GM08714 (cell line): ENCODE data around the gene PAPPA2.

Experiments
- H3K4me3 ChIP-seq: fragments of 200-500 bp; sonication (Bioruptor generic); 2 replicates; pipeline ENCODE4 v1.5.1; 2014; ENCODE audit warnings: mild to moderate bottlenecking, low read length, inconsistent platforms
- ZNF274 ChIP-seq: IDR thresholded peaks from 2 replicates; pipeline ENCODE4 v1.6.1; 2012; ENCODE audit warnings: mild to moderate bottlenecking, low read depth, low read length

Gene PAPPA2

GRCh38 chr1:176789571-176790090, 326.7 kb downstream of the PAPPA2 start:
- no peak for TF ChIP-seq ZNF274

GRCh38 chr1:176790786-176791185, 327.8 kb downstream of the PAPPA2 start:
- no peak overlapping the region for H3K4me3 ChIP-seq
- TF ChIP-seq ZNF274: no peak

More at GRCh38 chr1:176789571-176790090, 326.7 kb downstream of the PAPPA2 start:
- no peak overlapping the region for H3K4me3 ChIP-seq

- H3K4me3 ChIP-seq: no peak overlapping the region
- TF ChIP-seq ZNF274: no peak
These were observed 328.9 kb downstream of the PAPPA2 start for GRCh38 chr1:176791906-176792305.

GRCh38 chr1:176794897-176795508, 332.0 kb downstream of the PAPPA2 start:
- no peak overlapping the region for H3K4me3 ChIP-seq
- no peak for TF ChIP-seq ZNF274

GRCh38 chr1:176795929-176796328, 333.0 kb downstream of the PAPPA2 start:
- no peak for TF ChIP-seq ZNF274
- H3K4me3 ChIP-seq: no peak overlapping the region

GRCh38 chr1:176796583-176796982, 333.6 kb downstream of the PAPPA2 start:
- no peak for TF ChIP-seq ZNF274
- H3K4me3 ChIP-seq: no peak overlapping the region

- no peak for TF ChIP-seq ZNF274
- H3K4me3 ChIP-seq: no peak overlapping the region
These were observed 336.4 kb downstream of the PAPPA2 start for GRCh38 chr1:176799327-176799726.

- TF ChIP-seq ZNF274: no peak
- H3K4me3 ChIP-seq: no peak overlapping the region
These were observed 338.1 kb downstream of the PAPPA2 start for GRCh38 chr1:176800978-176801513.

- no peak overlapping the region for H3K4me3 ChIP-seq
- no peak for TF ChIP-seq ZNF274
These were observed 338.6 kb downstream of the PAPPA2 start for GRCh38 chr1:176801514-176802020.

GRCh38 chr1:176802316-176802715, 339.3 kb downstream of the PAPPA2 start:
- no peak for TF ChIP-seq ZNF274
- no peak overlapping the region for H3K4me3 ChIP-seq

GRCh38 chr1:176803042-176803441, 340.1 kb downstream of the PAPPA2 start:
- no peak overlapping the region for H3K4me3 ChIP-seq
- no peak for TF ChIP-seq ZNF274

- no peak overlapping the region for H3K4me3 ChIP-seq
- no peak for TF ChIP-seq ZNF274
These were observed 340.6 kb downstream of the PAPPA2 start for GRCh38 chr1:176803596-176803995.

- H3K4me3 ChIP-seq: no peak overlapping the region
- TF ChIP-seq ZNF274: no peak
These were observed 346.3 kb downstream of the PAPPA2 start for GRCh38 chr1:176809292-176809691.

- H3K4me3 ChIP-seq: no peak overlapping the region
- no peak for TF ChIP-seq ZNF274
These were observed 348.7 kb downstream of the PAPPA2 start for GRCh38 chr1:176811511-176812288.

GRCh38 chr1:176815621-176816020, 352.6 kb downstream of the PAPPA2 start:
- no peak for TF ChIP-seq ZNF274

More at GRCh38 chr1:176815621-176816020, 352.6 kb downstream of the PAPPA2 start:
- no peak overlapping the region for H3K4me3 ChIP-seq
